K562 (cell line): ENCODE results near the gene FAM98C. TPM values are rescaled to one million over a fixed set of nuclear protein-coding genes. Genes with fewer than 3 reads are reported as not detected.

Source experiments
- CREB3L1 ChIP-seq: fragments of 450-650 bp; IDR thresholded peaks from 2 replicates; pipeline ENCODE4 v1.6.1; 2014; ENCODE audit warnings: low read depth, mild to moderate bottlenecking, moderate library complexity, borderline replicate concordance
- ERF ChIP-seq: fragments of 450-650 bp; formaldehyde crosslinking; IDR thresholded peaks from 2 replicates; pipeline ENCODE4 v1.4.0; 2020; ENCODE audit warnings: mild to moderate bottlenecking, mixed read lengths
- GABPB1 ChIP-seq: sonication (generic); formaldehyde crosslinking; IDR thresholded peaks from 2 replicates; pipeline ENCODE4 v1.8.0; 2022; ENCODE audit warnings: mild to moderate bottlenecking, missing genetic modification reagents
- GMEB1 ChIP-seq: fragments of 250-450 bp; sonication (Bioruptor Pico); IDR thresholded peaks from 2 replicates; pipeline ENCODE4 v1.4.0; 2020; ENCODE audit warnings: mild to moderate bottlenecking
- JUND ChIP-seq, 2 experiments: IDR thresholded peaks; 2 replicates in 1 of 2; 3 replicates in 1 of 2; pipeline ENCODE4 v1.6.1; 2011; ENCODE audit warnings: borderline replicate concordance in 2 of 2, low read depth in 2 of 2, low read length in 2 of 2, improper control_type of control experiment in 1 of 2, missing biosample characterization in 1 of 2, missing genetic modification characterization in 1 of 2, missing genetic modification reagents in 1 of 2
- MEF2D ChIP-seq: conservative IDR thresholded peaks from 2 replicates; pipeline ENCODE4 v1.6.1; 2016; ENCODE audit warnings: low read depth, missing genetic modification characterization, missing compliant biosample characterization
- MLLT1 ChIP-seq, 2 experiments: fragments of 450-650 bp; IDR thresholded peaks; 2 replicates each; pipeline ENCODE4 v1.6.1; 2016
- NR0B1 ChIP-seq: fragments of 450-650 bp; IDR thresholded peaks from one replicate; pipeline ENCODE4 v1.6.1; 2018; ENCODE audit warnings: mild to moderate bottlenecking, moderate library complexity; ENCODE audit not compliant: partially characterized antibody
- SAFB2 ChIP-seq: fragments of 200-400 bp; formaldehyde crosslinking; IDR thresholded peaks from 2 replicates; pipeline ENCODE4 v1.6.1; 2018; ENCODE audit warnings: borderline replicate concordance, low read length, low read depth, moderate library complexity; ENCODE audit not compliant: severe bottlenecking
- SAP30 ChIP-seq: fragments of 200-600 bp; sonication (generic); IDR thresholded peaks from 2 replicates; pipeline ENCODE4 v1.6.1; 2012; ENCODE audit warnings: borderline replicate concordance, low read depth, mild to moderate bottlenecking, moderate library complexity, low read length, control low read depth, inconsistent platforms; ENCODE audit not compliant: insufficient read depth, poor library complexity, severe bottlenecking
- SFPQ ChIP-seq: fragments of 200-400 bp; formaldehyde crosslinking; IDR thresholded peaks from 2 replicates; pipeline ENCODE4 v1.6.1; 2017; ENCODE audit warnings: mild to moderate bottlenecking, low read depth, low read length, moderate library complexity
- ZFP91 ChIP-seq: sonication (generic); formaldehyde crosslinking; IDR thresholded peaks from 2 replicates; pipeline ENCODE4 v1.8.0; 2022; ENCODE audit warnings: mild to moderate bottlenecking, missing genetic modification reagents
- ZFPM2 ChIP-seq: fragments of 250-450 bp; sonication (Bioruptor Pico); IDR thresholded peaks from 2 replicates; pipeline ENCODE4 v1.5.1; 2022; ENCODE audit warnings: mild to moderate bottlenecking
- ZNF668 ChIP-seq: fragments of 250-450 bp; sonication (Bioruptor Pico); IDR thresholded peaks from 2 replicates; pipeline ENCODE4 v1.8.0; 2022; ENCODE audit warnings: mild to moderate bottlenecking, inconsistent platforms
- polyA plus RNA-seq, 8 experiments: library from polyadenylated mRNA; depleted of rRNA in 4 of 8; stranded (reverse) in 5 of 8; unstranded in 3 of 8; fragments of >200 nt; fragmentation: Nextera tagmentation in 2 of 8; fragmentation: Illumina TruSeq in 1 of 8; extraction: Ambion mirVana in 2 of 8; extraction: Trizol in 1 of 8; gene quantifications; 2 replicates each; pipeline versions ENCODE4 v1.2.1 to v1.2.3, GENCODE V29; 2011 to 2014; ENCODE audit warnings: inconsistent platforms in 1 of 8, missing spikeins in 1 of 8
- total RNA-seq, 7 experiments: library from RNA; depleted of rRNA in 6 of 7; stranded (reverse); fragments of >200 nt in 6 of 7; fragmentation: Illumina TruSeq in 2 of 7; extraction: Trizol in 2 of 7; gene quantifications; 2 replicates each; pipeline versions ENCODE4 v1.2.1 to v1.2.3, GENCODE V29; 2011 to 2021; ENCODE audit warnings: low replicate concordance in 1 of 7

The FAM98C gene
- total and polyA plus RNA-seq, 9 of the 15 experiments (the other 6 are each of a cell fraction or from before 2014, with no cell fraction given): 1.7 to 43.8 (median 13.7) TPM

- TF ChIP-seq NR0B1 (no peak), ERF (CRISPR knock-in tag) (no peak), GMEB1 (CRISPR knock-in tag) (no peak), SAFB2 (no peak), ZNF668 (CRISPR knock-in tag) (peak; percentile 75; the same call in 1 of the 2 replicates), GABPB1 (peak; percentile 78), CREB3L1 (peak; percentile 99), SAP30 (no peak), MLLT1 (IDR thresholded peaks at IDR 0.05) (peak in 1 of 2 experiments; percentile 22; a peak in 1 of 4 replicates), MEF2D (tag) (0 out of 2 replicates have a peak, but pooled peaks have one; percentile 25), JUND (IDR thresholded peaks at IDR 0.05; ENCODE audit: borderline replicate concordance, low read depth, low read length) (0 out of 2 replicates have a peak, but pooled peaks have one; percentile 22), JUND (tag; IDR thresholded peaks at IDR 0.05; ENCODE audit: borderline replicate concordance, low read depth, low read length) (peak; percentile 38; the same call in 2 of the 3 replicates), SFPQ (no peak), ZFPM2 (CRISPR knock-in tag) (no peak), ZFP91 (no peak)
Measured at GRCh38 chr19:38452430-38453366, 49.8 kb downstream of the FAM98C start (continued).
